HG03108 (cell line): ENCODE measurements around the gene ANKRD63.

ENCODE experiments used
- ATAC-seq: cut with Tn5 transposase; IDR thresholded peaks from one replicate; pipeline ENCODE4 v1.9.1; 2021; ENCODE audit warnings: moderate library complexity; ENCODE audit not compliant: unreplicated experiment

The ANKRD63 gene

DNA sequence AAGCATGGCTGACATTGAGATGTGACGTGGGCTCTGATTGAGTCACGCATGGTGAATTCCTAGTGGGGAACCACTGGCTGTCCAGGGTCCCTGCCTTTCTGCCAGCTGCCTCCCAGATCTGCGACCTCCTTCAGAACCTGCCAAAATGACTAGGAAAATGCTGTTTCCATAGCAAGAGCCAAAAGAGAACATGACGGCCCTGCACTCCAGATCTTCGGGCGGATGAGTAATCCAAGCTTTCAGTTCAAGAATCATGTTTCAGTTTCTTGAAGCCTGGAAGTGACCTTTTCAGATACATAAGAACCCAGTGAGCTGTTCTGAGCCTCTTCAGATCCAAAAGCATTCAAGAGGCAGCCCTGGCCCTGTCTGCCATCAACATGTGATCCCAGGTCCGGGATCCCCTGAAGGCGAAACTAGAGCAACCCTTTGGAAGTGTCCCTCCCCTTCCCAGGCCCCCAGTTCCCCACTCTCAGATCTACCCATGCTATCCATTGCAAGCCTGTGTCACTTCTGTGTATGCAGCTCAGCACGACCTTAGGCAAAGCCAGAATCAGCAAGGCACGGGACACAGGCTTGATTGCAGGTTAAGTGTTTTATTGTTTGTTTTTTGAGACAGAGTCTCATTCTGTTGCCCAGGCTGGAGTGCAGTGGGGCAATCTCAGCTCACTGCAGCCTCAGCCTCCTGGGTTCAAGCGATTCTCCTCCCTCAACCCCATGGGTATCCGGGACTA, 19.7 kb downstream of the ANKRD63 start:
- ATAC-seq = no peak

- ATAC-seq = no peak
Measured at GRCh38 chr15:40259021-40259420, 23.8 kb downstream of the ANKRD63 start.

DNA sequence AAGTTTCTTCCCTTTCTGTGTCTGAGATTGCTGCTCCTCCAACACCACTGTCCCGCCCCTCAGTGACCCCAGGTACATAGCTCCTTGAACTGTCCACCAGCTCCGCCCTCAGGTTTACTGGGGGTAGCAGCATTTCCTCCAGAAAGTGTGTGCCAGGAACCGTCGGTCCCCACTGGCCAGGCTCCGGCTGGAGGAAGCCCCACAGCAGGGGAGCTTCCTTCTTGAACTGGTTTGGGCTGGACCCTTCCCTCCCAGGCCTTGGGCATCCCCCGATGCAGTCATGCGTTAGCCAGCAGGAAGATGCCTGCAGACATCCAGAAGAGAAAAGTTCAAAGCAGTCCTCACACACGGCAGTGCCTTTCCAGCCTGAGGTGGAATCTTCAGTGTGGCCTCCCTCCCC, 24.3 kb downstream of the ANKRD63 start:
- ATAC-seq = no peak

GRCh38 chr15:40257656-40258450, 25.0 kb downstream of the ANKRD63 start:
- no peak for ATAC-seq

GRCh38 chr15:40256638-40257235, 26.1 kb downstream of the ANKRD63 start:
- ATAC-seq = no peak

DNA sequence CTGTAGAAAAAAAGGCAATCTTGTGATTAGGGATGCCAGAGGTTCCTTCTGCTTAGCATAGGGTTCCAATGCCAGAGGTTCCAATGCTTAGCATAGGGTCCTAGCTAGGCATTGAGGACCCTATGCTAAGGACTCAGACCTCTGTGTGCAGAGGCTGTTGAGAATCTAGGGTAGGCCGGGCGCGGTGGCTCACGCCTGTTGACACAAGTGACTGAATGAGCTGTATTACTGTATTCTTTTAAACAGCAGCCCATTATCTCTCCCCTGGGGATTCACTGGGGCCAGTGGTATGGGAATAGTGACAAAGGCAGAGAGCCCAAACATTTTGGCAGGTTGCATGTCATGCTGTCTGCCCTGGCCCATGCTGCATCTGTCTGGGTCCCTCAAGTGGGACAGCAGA, 27.8 kb downstream of the ANKRD63 start:
- no peak for ATAC-seq

- ATAC-seq = no peak
Measured at GRCh38 chr15:40254452-40254851, 28.4 kb downstream of the ANKRD63 start.

- ATAC-seq = no peak
Measured at GRCh38 chr15:40253167-40253790, 29.6 kb downstream of the ANKRD63 start.

- ATAC-seq = no peak
Measured at GRCh38 chr15:40252438-40253166, 30.3 kb downstream of the ANKRD63 start.

GRCh38 chr15:40252141-40252437, 30.8 kb downstream of the ANKRD63 start:
- no peak for ATAC-seq

DNA sequence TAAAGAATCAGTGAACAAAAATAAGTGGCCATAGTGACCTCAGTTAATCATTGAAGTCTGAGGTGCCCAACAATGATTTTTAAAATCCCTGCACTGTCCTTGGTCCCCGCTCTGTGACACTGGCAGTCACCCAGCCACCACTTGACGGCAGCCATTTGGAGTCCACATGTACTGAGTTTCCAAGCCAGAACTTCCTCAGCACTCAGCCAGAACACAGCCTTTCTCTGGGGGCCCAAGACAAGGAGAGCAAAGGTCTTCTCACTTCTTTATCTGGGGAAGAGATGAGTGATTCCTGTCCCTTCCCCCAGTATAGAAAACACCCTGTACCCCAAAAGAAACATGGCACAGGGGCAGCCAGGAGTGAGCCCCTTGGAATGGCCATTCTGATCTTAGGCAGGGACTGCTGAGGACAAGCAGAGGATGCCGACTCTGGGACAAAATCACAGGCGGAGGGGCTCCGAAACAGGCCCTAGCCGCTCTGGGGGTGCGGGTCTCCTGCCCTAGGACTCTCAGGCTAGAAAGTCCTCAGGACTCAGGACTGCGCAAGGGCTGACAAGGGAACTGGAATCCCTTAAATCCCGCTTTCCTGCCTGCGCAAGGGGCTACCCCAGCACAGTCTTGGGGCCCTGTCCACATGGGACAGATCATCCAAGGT, 31.3 kb downstream of the ANKRD63 start:
- ATAC-seq = no peak

- no peak for ATAC-seq
Measured at GRCh38 chr15:40250771-40251483, 31.9 kb downstream of the ANKRD63 start.

DNA sequence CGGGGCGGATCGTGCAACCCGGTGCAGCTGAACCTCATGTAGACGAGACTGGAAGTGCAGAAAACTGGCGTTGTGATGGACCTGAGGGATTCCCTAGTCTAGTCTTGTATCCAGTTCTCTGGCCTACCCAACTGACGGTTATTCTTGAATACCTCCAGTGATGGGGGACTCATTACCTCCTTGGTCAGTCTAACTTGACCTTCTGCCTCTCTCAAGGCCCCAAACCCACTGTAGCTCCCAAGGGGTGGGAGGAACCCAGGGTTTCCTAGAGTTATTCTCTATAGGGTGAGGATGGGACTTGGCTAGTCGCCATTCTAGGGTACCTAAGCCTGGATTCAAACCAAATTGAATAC, 32.6 kb downstream of the ANKRD63 start:
- ATAC-seq = no peak

GRCh38 chr15:40249477-40250303, 33.2 kb downstream of the ANKRD63 start:
- ATAC-seq = no peak

GRCh38 chr15:40248006-40248783, 34.7 kb downstream of the ANKRD63 start:
- ATAC-seq = no peak

DNA sequence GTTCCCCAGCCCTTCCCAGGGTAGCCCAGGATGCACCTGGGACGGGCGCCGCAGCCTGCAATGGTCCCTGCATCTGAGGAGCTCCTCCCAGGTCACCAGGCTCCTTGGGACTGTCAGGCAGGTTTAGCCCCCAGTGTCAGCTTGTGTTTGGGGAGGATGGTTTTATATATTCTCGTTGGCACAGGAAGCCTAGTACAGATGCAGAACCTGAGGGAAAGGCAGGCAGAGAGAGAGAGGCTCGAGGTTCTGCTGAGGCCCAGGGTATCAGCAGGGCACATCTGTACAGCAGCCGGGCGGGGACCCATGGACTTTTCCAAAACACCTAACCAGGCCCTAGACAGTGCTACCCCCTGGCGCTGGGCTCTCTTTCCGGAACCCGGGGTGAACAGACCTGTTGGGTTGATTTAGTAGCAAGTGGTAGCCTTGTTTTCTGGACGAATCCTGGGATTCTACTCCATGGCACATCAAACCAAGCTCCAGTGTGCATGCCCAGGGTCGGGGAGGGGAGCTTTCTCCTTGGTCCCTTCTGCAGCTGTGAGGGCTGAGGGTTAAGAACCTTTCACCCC, 35.4 kb downstream of the ANKRD63 start:
- ATAC-seq = no peak

DNA sequence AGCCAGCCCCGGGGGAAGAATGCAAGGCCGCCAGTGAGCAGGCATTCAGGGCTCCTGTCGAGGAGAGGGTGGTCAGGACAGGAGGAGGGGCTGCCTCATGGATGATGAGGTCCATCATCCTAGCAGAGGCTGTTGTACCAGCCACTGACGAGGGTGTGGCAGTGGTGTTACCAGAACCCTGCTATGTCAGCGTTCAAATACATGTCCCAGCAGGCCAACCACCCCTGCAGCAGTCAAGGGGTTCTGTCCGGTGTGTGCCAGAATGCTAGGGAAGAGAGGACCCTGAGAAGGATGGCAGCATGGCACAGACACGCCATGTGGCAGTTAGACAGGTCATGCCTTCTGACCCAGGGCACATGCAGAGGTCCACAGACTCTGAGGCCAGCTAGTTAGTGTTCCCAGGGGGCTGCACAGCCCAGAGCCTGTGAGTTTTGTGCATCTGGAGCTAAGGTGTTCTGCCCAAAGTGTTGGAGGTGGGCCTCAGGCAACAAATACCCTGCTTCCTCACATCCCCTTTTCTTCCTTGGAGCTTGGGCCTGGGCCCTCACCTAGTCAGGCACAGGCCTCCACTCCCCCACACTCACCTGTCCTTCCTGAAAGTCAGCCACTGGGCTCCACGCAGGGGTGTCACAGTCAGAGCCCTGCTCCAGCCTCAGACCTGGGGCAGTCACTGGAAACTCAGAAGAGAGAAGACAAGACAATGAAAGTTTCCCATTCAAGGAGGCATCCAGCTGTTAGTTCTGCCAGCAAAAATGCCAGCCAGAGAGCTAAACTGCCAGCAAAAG, 36.2 kb downstream of the ANKRD63 start:
- no peak for ATAC-seq
